ENCODE results near the gene FANCG. TPM values are rescaled to one million over a fixed set of nuclear protein-coding genes. Genes with fewer than 3 reads are reported as not detected.

Gene FANCG
- total RNA-seq: 14.2 and 24.7 TPM in 2 replicates

DNA sequence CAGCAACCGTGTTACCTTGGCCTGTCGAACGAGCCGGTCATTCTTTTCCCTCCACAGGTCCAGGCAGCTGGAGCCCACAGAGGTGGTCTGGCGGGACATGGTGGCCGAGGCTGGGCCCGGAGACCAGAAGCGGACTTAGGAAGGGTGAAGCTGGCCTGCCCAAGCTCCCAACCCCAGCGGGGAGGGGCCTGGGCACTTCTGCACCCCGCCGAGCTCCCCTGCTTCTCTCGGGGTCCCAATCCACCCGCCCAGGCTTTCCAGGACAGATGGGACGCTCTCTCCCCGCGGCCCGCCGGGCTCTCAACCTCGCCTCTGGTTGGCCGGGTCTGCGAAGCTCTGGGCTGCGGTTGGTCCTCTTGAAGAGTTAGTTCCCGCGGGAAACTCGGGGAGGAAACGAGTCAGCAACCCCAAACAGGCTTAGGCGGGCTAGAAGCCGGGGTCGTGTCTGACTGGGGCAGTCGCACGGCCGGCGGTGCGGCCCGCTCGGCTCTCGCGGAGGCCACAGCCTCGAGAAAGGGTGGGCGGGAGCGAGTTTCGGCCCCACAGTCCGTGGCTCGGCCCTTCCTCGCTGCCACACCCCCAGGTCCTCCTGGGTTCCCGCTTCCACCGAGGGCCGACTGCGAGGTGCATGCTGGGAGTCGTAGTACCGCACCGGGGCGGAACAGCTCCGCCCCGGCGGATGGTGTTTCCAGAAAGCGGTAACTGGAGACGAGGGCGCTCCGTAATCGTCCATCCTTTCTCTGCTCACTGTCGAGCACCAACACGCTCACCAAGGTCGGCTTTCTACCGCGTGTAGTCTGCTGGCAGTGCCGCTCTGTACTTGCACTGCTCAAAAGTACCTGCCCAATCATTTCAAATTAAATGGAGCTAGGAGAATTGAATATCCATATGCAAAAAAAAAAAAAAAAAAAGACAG, at the start of gene FANCG:
FANCG (minus strand) TSS at position 517 of the 916 bp plus-strand sequence; CDS start at position 99, 418 bp downstream.
- no peak for DNase-seq (ENCODE audit: extremely low read depth, low read depth, low spot score)

DNA sequence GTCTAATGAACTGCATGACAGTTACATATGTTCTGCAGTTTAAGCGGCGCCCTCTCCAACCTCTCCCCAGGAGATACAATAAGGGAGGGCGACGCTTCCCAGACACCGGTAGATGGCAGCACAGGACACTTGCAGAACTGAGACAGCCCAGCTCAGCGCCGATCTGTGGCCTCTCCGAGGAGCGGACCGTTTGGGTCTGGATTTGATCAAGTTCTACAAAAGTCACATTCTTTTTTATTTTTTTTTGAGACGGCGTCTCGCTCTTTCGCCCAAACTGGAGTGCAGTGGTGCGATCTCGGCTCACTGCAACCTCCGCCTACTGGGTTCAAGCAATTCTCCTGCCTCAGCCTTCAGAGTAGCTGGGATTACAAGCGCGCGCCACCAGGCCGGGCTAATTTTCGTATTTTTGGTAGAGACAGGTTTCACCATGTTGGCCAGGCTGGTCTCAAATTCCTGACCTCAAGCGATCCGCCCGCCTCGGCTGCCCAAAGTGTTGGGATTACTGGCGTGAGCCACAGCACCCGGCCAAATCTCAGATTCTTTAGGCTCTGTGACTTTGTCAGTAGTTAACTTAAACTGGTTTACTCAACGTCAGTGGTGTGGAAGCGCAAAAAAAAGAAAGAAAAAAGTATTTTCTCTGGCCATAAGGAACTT, 37.3 kb upstream of the FANCG start:
- peak; percentile 84 for DNase-seq (ENCODE audit: extremely low read depth, low read depth, low spot score)

DNA sequence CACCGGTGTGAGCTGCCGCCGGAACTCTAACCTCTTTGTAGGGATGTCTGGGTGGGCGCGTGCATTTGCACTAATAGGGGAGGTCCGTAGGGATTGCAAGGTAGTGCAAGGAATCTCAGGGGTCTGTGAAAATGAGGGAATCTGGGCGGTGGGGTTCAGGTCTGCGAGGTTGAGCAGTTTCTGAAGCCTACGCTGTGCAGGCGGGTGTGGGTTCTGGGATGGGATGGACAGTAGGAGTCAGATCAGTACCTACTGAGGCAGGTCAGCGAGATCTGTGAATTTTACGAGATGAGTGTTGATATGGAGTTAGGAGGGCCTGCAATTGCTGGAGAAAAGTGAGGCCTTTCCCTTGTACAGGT, 36.8 kb upstream of the FANCG start:
- no peak for DNase-seq (ENCODE audit: extremely low read depth, low read depth, low spot score)

DNA sequence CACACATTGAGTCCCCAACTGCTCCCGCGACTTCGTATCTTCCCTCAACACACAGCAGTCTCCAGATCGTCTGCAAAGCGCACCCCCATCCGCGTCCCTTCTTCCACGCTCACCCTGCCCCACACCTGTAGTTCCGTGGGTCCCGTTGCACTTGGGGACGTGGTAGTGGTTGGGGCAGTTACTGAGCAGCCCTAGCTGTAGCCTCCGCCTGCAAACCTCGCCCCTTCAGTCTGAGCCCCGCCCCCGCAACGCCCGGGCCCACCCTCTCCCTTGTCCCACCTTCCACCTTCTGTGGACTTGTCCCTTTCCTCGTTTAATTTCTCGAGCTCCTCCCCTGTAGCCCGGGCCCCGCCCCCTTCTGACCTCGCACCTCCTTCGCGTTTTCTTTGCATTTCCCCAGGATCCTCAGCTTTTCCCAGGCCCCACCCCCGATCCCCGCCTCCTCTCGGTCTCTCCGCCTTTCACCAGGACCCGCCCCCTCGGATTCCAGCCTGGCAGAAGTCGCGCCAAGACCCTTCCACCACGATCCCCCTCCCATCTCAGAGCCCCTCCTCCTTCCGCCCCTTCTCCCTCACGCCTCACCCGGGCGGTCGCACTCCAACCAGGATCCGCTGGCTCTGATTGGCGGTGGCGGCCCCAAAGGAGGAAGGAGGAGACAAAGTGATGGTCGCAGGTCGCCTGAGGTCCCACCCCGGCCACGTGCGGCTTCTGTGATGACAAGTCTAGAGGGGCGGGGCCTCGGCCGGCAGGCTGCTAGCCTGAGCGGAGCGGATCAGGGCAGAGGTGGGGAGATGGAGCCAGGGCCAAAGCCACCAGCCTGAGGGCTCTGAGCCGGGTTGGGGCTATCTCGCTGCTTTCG, 36.2 kb upstream of the FANCG start, which contains the start of gene ATOSB:
ATOSB (minus strand) TSS at position 183 of the 859 bp plus-strand sequence. CDS start 7,588 bp downstream, outside the sequence.
- peak; percentile 81 for DNase-seq (ENCODE audit: extremely low read depth, low read depth, low spot score)

DNA sequence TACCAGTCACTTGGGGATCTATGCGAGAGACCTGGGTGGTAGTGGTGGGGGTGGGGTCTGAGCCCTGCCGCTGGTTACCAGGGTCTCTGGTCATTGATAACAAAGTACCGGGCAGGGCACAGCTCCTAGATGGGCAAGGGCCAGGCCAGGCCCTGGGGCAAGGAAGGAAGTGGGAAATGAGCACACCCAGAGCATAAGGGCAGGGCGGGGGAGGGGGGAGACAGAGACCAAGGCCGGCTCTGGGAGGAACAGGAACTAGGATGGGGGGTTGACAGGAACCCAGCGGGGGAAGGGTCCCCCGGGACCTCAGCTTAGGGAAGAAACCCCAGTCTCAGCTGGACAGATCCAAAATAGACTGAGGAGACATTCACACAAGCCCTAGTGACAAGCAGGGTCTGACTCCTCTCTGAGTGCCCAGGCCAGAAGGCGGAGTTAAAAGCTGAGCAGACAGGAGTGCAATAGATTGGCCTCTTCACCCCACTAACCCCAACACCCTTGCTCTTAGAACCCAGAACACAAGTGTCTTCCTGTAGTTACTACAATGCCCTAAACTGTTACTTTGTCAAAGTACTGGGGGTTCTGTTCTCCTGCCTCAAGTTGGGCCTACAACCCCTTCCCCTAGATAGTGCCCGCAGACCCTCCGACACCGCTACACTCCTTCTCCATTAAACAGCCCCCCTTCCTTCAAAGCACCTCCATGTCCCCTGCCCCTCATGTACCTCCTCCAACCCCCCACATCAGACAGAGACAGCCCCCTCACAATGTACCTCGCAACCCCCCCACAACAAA, 35.3 kb upstream of the FANCG start:
- no peak for DNase-seq (ENCODE audit: extremely low read depth, low read depth, low spot score)

DNA sequence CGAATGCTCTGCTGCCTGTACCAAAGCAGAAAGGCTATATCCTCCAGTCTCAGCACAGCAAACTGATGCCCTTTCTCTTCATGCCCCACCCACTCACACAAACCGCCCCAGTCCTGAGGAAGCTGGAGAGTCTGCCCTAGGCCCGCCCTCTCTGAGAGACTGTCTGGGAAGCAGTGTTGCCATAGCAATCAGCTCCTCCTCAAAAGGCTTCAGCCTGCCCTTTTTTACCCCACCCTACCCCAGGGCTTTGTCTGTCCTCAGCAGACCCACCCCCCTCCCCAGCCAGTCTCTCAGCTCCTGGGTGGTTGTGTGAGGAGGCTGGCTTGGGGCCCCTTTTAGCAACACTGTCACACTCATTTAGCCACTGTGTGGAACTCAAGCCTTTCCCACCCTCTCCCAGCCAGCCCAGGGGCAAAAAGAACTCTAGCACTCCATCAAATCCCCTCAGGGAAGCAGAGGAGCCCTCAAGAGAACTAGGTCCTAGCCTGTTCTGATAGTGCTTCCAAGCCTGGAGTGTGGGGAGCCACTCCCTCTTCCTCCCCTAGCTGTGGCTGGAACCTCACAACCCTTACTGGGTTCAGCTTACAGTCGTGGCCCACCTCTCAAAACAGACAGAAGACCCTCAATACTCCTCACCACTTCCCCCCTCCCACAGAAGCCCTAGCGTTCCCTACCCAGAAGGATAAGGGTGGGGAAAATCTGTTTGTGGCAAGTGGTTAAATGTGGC, 34.5 kb upstream of the FANCG start:
- DNase-seq (ENCODE audit: extremely low read depth, low read depth, low spot score): no peak

DNA sequence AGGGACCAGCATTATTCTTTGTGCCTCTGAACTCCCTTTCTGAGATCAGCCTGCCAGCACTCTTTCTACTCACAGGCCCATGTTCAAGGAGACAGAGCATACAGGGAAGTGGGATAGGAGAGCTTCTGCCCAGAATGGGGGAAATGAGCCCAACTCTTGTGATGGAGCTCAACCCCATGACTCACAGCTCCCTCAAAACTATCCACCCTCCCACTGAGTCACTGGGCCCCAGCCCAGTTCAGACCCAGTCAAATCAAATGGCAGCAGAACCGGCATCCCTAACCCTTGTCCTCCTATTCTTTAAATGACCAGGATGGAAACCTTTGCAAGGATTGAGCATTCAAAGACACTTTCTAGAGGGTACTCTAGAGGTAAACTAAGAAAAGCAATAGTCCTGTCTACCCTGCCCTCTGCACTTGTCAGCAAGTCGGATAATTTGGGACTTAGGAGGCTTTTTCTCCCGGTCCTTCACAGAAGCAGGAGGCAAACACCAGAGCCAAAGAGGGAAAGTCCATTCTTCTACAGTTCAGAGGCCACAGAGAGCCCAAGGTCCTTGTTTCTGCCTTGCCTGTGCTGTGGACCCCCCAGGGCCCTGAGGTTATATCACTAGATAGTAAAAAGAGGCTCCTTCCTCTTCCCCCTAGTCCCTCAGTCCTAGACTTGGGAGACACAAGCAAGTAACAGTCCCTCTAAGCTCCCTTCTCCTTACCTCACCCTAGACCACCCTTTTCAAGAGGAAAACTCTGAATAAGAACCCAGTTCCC, 32.7 kb upstream of the FANCG start:
- no peak for DNase-seq (ENCODE audit: extremely low read depth, low read depth, low spot score)

DNA sequence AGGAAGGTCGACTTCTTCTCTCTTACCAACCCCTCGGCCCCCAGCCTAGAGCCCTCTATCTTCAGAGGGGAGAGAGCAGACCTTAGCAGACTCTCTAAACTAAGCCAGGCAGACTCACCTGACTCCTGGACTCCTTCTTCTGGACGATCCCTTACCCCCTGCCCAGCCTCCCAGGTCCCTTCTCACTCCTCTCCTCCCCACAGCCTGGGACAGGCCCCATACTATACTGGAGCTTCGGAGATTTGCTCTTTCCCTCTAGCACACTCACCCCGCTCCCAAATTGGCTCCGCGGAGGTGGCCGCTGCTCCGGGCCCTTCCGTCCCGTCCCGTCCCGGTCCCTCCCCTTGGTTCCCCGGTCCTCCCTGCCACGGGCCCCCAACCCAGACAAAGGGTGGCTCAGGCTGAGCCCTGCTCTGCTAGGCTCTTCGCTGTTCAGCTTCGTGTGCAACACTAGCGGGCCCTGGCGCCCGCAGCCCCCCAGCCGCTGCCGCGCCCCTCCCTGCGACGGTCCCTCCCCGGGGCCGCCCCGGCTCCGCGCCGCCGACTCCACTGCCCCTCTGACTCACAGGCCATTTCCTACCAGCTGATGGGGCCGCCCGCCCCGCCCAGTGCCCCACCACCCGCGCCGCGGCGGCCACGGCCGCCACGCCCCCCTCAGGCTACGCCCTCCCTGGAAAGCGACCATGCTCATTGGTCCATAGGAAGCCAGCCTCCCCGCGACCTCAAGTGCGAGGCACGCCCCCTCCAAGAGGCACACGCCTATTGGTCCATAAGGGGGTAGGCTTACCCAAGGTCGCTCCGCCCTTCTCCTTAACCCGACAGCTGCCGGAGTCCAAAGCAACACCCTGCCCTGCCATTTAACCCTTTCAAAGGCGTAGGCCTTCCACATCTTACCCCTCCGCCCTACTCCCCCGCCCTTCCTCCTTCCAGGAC, 31.5 kb upstream of the FANCG start:
- peak; percentile 84 for DNase-seq (ENCODE audit: extremely low read depth, low read depth, low spot score)

DNA sequence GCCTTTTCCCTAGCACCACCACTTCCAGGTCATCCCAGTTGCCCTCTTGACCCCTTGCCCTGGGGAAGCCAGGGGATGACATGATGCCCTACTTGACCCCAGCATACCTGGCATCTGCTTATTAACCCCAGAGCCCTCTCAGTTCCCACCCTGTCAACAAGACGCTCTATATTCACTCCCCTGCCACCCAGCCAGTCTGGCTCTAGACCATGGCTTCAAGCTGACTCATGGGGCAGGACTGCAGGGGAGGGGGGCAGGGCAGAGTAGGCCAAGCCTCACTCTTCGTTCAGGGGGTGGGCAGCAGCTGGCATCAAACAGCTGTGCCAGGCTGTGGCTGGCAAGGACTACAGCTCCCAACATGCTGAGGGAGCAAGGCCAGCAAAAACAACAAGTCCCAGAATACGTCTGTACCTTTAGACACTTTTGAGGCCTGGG, 30.6 kb upstream of the FANCG start:
- DNase-seq (ENCODE audit: extremely low read depth, low read depth, low spot score): no peak

DNA sequence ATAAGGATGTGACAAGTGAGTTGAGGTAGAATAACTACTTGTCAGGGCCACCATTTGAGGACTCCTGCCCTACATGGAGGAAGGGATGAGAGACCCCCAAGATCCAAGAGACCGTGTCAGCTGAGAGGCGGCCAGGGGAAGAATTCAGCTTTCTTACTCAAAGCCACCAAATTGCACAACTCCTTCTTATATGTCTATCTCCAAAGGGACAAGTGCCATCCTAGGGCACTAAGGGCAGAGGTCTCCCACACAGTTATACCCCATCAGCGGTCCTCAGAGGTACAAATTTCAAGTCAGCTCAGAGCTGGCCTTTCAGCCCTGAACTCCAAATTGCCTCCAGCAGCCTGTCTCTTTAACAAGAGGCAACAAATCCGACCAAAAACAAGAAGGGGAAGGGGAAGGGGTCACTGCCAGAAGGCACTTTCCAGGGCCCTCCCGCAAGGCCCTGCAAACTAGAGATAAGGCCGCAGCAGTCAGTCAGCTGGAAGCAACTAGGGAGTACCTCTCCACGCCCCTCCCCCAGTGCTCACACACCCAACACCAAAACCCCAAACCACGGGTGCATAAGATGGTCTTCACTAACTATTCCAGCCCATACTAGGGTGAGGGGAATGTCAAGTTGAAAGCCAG, 29.3 kb upstream of the FANCG start:
- DNase-seq (ENCODE audit: extremely low read depth, low read depth, low spot score): no peak

DNA sequence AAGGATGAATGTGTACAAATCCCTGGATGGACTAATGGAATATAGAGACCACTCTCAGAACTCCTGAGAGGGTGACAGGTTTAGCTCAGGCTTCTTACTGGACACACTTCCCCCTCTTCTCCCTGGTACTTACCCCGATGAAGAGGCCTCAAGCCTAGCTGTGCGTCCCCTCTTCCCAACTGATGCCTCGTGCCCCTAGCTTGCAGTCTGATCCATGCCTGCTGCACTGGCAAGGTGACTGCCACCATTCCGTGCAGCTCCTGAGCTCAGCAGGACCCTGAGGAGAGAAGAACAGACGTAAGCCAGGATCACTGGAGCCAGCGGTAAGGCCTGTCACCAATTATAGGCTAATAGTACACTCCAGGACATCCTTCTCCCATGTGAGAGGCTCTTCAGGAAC, 28.7 kb upstream of the FANCG start:
- DNase-seq (ENCODE audit: extremely low read depth, low read depth, low spot score): no peak

DNA sequence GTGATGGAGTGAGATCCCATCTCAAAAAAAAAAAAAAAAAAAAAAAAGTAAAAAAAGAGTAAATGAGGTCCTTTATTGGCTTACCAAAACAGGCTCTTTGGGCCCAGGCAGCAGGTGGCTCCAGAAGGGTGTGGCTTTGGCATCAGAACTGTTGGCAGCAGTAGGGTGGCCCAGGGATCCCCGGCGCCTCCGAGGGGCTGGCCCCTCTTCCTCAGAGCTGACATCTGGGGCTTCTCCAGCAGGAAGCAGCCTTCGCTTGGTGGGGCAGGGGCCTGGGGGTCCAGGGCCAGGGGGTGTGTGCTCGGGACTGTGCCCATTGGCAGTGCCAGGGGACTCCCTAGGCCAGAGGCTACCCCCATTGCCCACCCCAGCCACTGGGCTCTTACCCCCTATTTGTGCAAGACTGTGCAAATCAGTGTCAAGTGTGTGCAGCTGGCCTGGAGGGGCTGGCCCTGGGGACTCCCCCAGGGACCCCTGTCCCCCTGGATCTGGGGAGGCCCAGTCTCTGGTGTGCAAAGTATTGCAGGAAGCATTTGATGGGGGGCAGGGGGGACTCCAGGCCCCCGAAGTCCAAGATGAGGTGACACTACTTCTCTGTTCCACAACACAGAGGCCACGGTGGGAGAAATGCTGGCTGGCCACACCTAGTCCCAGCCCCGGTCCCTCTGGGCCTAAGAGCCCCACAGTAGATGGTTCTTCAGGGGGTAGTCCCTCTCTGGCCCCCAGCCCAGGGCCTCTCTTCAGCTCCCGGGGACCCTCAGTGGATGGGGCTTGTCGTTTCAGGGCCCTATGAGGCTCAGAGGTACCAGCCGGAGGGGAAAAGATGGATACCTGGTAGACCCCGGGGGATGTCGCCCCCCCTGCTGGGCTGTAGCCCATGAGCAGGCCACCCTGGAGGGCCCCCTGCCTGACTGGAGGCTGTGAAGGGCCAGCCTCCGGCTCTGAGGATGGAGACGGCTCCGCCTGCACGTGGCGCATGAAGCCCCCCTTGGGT, 27.9 kb upstream of the FANCG start:
- no peak for DNase-seq (ENCODE audit: extremely low read depth, low read depth, low spot score)

DNA sequence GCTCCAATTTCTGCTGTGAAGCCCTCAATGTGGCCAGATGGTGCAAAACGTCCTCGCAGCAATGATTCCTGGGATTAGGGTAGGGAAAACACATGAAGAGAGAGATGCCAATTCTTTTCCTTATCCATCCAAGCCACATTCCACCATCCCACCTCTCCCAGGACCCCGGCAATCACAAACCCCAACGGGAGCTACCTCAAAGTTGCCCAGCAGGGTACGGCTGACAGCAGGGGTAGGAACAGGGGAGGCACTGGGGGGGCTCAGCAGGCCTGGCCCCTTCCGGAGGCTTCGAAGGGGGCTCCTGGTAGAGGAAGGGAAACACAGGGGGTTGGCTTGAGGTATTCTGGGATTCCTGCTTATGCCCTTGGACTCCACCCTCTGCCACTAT, 26.6 kb upstream of the FANCG start:
- DNase-seq (ENCODE audit: extremely low read depth, low read depth, low spot score): no peak

DNA sequence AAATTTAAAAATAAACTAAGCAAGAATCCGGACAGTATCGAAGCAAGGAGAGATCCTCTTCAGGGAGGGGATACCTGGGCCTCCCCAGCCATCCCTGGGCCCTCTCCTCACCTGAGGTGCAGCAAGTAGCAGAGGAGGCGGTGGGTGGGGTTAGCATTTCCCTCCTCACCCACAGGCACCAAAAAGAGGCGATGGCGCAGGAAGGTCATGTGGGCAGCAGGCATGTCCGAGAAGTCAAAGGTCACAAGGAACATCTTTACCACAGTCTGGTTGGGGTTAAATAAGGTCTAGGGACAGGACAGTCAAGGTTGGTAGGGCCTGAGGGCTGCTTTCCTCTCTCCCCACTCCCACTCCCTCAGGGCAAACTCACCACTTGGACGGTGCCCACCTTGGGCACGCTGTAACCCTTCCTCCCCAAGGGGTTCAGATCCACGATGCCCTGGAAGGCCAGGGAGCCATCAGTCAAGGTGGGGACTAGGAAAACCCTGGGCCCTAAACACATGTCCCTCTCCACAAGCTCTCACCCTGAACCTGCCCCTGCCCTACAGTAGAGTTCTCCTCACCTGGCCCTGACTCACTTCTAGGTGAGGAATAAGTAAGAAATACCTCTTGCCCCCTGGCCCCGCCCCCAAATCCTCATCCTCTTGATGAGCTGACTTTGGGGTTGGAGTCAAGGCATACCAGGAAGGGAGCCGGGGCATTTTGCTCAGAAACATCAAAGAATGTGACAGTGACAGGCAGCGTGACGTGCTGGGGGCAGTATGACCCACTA, 26.0 kb upstream of the FANCG start:
- no peak for DNase-seq (ENCODE audit: extremely low read depth, low read depth, low spot score)

DNA sequence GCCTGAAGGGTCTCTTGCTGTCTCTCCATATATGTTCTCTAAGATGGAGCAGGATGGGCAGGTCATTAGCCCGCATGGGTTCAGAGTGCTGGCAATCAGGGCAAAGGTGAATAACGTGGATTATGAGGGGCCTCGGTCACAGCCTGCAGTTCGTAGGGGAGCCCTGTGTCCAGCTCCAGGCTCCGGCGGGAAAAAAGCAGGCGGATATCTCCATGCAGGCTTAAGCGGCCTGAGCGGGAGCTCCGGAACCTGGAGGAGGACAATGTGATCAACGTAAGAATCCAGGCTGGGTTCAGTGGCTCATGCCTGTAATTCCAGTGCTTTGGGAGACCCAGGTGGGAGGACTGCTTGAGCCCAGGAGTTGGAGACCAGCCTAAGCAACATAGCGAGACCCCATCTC, 25.4 kb upstream of the FANCG start:
- no peak for DNase-seq (ENCODE audit: extremely low read depth, low read depth, low spot score)

All from glomerular endothelial cell (primary cell).